HG02759 (cell line): ENCODE measurements around the gene TRAK1.
A peak's percentile ranks its signal among the peaks of the same experiment; 100 is the strongest.
"Not testable (repeated sequence)": the region's sequence is repeated elsewhere in the genome, so short reads cannot be mapped to it uniquely, and the experiment has no call there.

Source experiments
- ATAC-seq: cut with Tn5 transposase; IDR thresholded peaks from one replicate; pipeline ENCODE4 v1.9.1; 2021; ENCODE audit warnings: mild to moderate bottlenecking, moderate library complexity; ENCODE audit not compliant: unreplicated experiment

TRAK1 gene

GRCh38 chr3:42095540-42095939 lies 4.4 kb downstream of the TRAK1 start:
- no peak for ATAC-seq

- no peak for ATAC-seq
Measured at GRCh38 chr3:42096796-42097565, 5.8 kb downstream of the TRAK1 start.

- no peak for ATAC-seq
Measured at GRCh38 chr3:42097566-42097946, 6.4 kb downstream of the TRAK1 start.

GRCh38 chr3:42098171-42098570 lies 7.0 kb downstream of the TRAK1 start:
- ATAC-seq: no peak

- no peak for ATAC-seq
Measured at GRCh38 chr3:42099020-42099765, 8.0 kb downstream of the TRAK1 start.

- ATAC-seq: no peak
Measured at GRCh38 chr3:42101048-42101447, 9.9 kb downstream of the TRAK1 start.

- no peak for ATAC-seq
Measured at GRCh38 chr3:42101481-42101880, 10.3 kb downstream of the TRAK1 start.

GRCh38 chr3:42102571-42102970 lies 11.4 kb downstream of the TRAK1 start:
- ATAC-seq: no peak

GRCh38 chr3:42103921-42104665 lies 12.9 kb downstream of the TRAK1 start:
- not testable (repeated sequence) for ATAC-seq

GRCh38 chr3:42105994-42106393 lies 14.8 kb downstream of the TRAK1 start:
- ATAC-seq: not testable (repeated sequence)

- no peak for ATAC-seq
Measured at GRCh38 chr3:42106646-42107045, 15.5 kb downstream of the TRAK1 start.

- no peak for ATAC-seq
Measured at GRCh38 chr3:42110631-42111030, 19.5 kb downstream of the TRAK1 start.

GRCh38 chr3:42114130-42114725 lies 23.1 kb downstream of the TRAK1 start:
- no peak for ATAC-seq

GRCh38 chr3:42115215-42115614 lies 24.1 kb downstream of the TRAK1 start:
- no peak for ATAC-seq

- ATAC-seq: no peak
Measured at GRCh38 chr3:42115946-42116345, 24.8 kb downstream of the TRAK1 start.

GRCh38 chr3:42116466-42116865 lies 25.3 kb downstream of the TRAK1 start:
- no peak for ATAC-seq

- ATAC-seq: no peak
Measured at GRCh38 chr3:42117175-42118008, 26.2 kb downstream of the TRAK1 start.

- peak; percentile 78 for ATAC-seq
Measured at GRCh38 chr3:42118762-42119361, 27.7 kb downstream of the TRAK1 start.

GRCh38 chr3:42119561-42120355 lies 28.6 kb downstream of the TRAK1 start:
- no peak for ATAC-seq
